GM18951 (cell line): ENCODE results near the gene B3GNT2.
"Not testable (repeated sequence)": the region's sequence is repeated elsewhere in the genome, so short reads cannot be mapped to it uniquely, and the experiment has no call there.

Experiments used
- POLR2A ChIP-seq: IDR thresholded peaks from 4 replicates; pipeline ENCODE4 v1.6.1; 2011; ENCODE audit warnings: mild to moderate bottlenecking; ENCODE audit not compliant: insufficient read length, insufficient read depth; ENCODE audit errors: extremely low read depth
- in situ Hi-C: fragments of 300-500 bp; cut with MboI; formaldehyde crosslinking; loops from one replicate; pipeline ENCODE4 v1.12.0; 2022; ENCODE audit warnings: low sequenced_read_pairs, mixed read lengths, inconsistent platforms; ENCODE audit not compliant: unreplicated experiment

B3GNT2 gene, protein sequence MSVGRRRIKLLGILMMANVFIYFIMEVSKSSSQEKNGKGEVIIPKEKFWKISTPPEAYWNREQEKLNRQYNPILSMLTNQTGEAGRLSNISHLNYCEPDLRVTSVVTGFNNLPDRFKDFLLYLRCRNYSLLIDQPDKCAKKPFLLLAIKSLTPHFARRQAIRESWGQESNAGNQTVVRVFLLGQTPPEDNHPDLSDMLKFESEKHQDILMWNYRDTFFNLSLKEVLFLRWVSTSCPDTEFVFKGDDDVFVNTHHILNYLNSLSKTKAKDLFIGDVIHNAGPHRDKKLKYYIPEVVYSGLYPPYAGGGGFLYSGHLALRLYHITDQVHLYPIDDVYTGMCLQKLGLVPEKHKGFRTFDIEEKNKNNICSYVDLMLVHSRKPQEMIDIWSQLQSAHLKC

DNA sequence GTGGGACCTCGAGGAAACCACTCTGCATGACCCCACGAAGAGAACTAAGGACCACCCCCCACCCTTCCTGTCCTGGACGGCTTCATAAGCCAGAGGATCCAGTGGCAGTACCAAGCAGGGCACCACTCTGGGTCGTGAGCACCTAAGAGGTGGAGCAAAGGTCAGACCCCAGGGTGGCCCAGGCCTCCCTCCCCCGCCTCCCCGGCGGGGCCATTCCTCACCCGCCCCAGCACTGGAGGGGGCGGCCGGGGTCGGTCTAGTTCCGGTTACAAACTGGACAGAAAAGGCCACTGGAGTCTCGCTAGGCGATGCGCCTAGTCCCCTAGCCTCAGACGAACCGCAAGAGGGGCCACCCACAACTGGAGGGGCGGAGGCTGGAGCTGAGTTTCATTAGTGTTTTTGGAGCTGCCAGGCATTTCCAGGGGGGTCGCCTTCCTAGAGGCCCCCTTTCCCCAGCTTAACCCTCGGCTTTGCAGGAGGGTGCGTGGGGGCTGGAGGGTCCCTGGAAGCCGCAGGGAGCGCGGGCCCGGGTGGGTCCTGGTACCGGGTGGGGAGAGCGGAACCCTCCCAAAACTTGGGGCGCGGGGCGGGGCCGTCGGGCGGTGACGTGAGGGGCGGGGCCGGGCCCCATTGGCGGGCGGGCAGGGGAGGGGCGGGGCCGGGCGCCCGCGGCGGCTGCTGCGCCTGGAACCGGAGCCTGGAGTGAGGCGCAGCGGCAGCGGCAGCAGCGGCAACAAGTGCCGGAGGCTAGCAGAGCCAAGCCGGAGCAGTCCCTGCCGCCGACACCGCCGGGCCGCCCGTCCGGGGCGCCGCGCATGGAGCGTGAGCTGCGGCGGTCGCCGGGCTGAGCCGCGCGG lies at the start of gene B3GNT2:
TSS of gene B3GNT2 (plus strand) at position 695 of the 857 bp plus-strand sequence. CDS start 26,106 bp downstream, outside the sequence.
- in situ Hi-C loops = no loop called here
- TF ChIP-seq POLR2A = peak; percentile 96

DNA sequence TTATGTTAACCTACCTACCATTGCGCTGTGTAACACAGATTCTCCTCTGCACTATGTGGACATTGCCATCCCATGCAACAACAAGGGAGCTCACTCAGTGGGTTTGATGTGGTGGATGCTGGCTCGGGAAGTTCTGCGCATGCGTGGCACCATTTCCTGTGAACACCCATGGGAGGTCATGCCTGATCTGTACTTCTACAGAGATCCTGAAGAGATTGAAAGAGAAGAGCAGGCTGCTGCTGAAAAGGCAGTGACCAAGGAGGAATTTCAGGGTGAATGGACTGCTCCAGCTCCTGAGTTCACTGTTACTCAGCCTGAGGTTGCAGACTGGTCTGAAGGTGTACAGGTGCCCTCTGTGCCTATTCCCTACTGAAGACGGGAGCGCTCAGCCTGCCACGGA lies 49.1 kb upstream of the B3GNT2 start:
- in situ Hi-C loops = not testable (repeated sequence)

DNA sequence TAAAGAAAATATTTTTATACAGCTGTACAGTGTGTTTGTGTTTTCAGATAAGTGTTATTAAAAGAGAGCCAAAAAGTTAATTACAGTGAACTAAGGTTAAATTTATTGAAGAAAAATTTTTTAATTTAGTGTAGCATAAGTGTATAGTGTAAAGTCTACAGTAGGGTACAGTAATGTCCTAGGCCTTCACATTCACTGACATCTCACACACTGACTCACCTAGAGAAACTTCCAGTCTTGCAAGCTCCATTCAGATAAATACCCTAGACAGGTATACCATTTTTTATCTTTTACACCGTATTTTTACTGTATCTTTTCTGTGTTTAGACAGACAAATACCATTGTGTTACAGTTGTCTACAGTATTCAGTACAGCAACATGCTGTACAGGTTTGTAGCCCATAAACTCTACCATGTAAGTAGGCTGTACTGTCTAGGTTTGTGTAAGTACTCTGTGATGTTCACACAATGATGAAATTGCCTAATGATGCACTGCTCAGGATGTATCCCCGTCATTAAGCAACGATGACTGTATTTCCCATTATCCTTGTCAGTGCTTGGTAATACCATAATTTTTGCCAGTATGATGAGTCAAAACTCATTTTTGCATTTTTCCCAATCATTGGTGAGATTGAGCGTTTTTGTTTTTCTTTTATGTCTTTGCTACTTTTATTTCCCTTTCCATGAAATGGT lies 48.2 kb upstream of the B3GNT2 start:
- TF ChIP-seq POLR2A = no peak
- in situ Hi-C loops = no loop called here

DNA sequence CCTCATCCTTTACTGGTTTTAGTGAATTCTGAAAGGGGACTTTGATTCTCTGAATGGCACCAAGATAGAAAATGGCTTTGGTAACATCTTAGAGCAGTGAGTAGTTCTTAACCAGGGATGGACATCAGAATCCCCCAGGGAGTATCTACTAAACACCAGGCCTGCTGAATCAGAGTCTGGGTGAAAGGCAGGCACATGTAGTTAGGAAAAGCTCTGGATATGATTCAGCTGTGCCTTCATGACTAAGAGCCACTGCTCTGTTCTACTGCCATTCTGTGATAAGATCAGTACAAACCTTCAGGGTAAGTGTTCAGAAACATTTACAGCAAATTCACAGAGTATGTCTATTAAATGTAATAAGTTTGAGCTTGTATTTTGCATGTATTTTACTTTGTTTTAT lies 46.2 kb upstream of the B3GNT2 start:
- in situ Hi-C loops = no loop called here
- no peak for TF ChIP-seq POLR2A

DNA sequence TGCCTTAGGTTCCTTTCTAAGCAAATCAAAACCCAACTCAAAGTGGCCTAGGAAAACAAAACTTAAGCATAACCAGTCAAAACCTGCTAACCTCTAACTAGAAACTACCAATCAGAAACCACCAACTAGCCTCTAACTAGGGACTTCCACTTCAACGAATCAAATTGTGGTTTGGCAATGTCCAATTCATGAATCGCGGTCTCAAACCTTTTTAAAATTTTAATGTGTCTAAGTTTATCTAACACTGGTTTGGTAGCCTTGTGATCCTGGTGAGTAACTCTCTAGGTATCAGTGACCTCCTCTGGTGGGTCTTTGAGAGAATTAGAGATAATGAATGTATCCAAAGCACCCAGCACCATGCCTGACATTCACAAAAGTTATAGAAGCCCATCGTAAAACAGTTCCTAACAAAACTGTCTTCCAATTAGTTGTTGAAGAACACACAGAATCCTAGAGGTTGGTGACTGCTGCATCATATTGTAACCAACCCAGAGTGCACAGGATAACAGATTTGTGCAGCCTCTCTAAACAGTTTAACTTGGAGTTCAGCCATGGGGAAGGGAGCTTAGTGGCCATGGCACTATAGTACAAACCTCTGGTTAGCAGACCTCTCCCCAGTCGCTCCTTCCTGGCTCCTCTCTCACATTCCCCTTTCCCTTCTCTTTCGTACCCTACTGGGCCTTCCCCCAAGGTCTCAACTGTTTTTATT lies 45.2 kb upstream of the B3GNT2 start:
- in situ Hi-C loops = no loop called here
- no peak for TF ChIP-seq POLR2A

DNA sequence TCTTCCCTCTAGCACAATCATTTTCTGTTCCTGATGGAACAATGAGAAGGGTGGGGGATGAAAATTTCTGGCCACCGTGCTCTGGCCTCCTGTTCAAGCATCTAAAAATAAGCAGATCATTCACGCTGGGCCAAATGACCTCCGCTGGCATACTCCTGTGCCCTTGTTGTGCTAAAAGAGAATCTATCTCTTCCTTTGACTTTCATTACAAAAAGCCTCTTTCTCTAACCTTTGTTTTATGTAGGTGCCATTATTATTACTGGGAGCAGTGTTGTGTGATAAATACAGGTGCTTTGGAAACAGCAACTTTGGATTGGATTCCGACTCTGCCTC lies 44.6 kb upstream of the B3GNT2 start:
- TF ChIP-seq POLR2A = no peak

DNA sequence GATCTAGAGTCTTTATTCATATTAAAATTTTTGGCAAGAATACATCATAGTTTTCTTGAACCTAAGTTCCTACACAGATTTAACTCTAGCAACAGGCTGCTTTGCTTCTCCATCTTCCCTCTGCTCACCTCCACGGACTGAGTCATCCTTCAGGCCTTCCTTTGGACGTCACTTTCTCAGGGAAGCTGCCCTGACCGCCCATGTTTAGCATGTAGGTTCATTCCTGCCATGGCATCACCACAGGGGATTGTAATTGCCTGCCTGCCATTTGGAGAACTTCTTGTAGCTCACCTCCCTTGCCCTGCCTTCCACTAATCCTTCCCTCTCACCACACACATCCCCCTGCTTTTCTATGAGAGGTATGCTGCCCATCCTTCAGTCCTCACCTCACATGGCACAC lies 43.9 kb upstream of the B3GNT2 start:
- no peak for TF ChIP-seq POLR2A
- in situ Hi-C loops = no loop called here

More for the DNA sequence above, 44.6 kb upstream of the B3GNT2 start:
- in situ Hi-C loops = no loop called here

DNA sequence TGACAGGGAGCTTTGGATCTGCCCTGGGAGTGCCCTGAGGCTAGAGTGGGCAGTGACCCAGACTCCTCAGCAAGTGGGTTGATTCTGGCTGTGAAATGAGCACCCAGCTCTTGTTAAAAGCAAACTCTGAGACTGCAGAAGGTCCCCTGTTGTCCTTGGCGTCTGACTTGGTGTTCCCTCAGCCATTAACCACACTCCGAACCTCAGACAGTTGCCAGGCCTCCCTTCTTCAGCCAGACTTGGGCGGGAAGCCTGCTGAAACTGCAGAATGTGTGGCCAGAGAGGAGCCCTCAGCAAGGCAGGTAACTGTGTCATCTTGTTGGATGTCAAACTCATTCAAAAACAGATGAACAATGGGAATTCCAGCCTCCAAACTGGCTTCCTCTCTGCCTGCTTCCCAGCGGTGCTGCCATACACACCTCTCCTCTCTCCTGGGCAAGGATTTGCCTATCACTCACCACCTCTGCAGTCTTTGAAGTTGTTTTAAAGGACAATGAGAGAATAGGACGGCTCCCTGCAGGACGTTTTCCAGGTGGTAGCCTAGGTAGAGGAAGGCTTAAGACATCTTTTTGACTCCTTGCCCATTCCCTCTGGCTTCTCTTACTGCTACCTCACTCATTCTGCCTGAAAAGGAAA lies 38.9 kb upstream of the B3GNT2 start:
- in situ Hi-C loops = no loop called here
- no peak for TF ChIP-seq POLR2A

DNA sequence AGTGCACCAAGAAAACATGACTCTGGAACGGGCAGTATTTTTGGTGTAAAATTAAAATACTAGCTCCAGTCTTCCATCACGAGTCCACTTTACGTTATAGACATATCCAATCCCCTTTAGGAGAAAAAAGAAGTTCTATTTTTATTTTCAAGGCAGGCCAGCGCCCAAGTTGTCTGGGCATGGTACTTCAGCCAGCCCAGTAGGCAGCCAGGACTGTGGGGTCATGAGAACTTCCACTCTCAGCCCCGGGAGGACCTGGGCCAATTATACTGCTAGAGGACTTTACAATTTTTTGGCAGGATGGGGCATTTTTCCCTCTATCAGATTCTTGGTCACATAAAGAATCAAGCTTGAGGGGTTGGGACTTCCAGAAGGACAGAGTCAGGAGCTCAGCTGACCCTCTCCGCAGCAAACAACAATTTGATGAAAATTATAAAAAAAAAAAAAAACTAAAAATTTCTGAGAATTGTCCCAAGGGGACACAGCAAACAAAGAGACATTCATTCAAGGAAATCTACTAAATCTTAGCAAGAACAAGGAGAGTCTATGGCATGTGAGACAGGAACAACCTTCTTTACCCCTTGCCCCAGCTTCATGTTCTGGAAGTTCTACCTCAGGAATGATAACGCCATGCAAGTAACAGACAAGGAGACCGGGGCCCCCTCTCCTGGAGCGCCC lies 37.3 kb upstream of the B3GNT2 start:
- no peak for TF ChIP-seq POLR2A
- in situ Hi-C loops = no loop called here

DNA sequence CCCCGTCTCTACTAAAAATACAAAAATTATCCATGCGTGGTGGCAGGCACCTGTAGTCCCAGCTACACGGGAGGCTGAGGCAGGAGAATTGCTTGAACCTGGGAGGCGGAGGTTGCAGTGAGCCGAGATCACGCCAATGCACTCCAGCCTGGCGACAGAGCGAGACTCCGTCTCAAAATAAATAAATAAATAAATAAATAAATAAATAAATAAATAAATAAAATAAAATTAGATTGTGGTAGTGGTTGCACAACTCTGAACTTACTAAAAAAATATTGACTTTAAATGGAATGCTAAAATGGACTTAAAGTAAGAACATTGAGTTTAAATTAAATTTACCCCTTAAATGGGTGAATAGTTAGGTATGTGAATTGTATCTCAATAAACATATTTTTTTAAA lies 35.2 kb upstream of the B3GNT2 start:
- in situ Hi-C loops = not testable (repeated sequence)

DNA sequence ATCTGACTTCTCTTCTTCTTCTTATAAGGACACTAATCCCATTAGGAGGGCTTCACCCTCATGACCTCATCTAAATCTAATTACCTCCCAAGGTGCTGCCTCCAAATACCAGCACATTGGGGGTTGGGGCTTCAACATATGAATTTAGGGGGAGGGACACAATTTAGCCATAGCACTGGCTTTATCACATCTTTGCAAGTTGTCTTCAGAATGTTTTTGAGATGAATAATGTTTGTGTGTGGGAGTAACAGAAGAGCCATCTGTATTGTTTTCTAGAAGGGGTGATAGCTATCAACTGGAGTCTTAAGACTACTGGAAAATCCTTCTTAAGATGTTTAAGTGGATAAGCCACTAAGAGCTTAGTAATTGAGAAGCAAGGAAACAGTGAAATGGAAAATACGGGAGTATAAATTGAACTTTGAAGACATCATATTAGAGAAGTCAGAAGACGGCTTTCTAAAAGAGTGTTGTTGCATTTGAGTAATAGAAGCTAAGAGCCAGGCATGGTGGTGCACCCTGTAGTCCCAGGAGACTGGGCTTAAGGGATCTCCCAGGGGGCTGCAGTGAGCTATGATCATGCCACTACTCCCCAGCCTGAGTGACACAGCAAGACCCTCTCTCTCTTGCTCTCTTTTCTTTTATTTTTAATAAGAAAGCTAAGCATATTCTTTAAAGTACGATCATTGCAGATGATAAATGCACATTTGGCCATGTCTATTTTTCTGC lies 32.6 kb upstream of the B3GNT2 start:
- in situ Hi-C loops = no loop called here
- TF ChIP-seq POLR2A = no peak

DNA sequence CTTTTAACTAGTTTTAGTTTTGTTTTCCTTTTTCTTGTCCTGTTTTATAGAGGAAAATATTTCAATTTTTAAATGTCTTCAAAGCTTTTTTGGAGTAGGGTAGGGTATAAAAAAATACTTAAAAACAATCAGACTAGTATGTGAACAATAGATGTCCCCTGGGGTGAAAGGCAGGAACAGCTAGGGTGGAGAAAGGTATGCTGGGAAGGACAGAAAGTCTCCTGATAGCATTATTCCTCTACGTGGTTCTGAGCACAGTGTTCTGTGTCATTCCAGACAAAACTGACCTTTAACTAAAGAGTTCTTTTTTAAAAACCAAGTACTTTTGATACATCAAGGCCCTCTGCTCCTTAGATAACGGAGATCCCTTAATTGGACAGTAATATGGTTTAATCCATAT lies 32.1 kb upstream of the B3GNT2 start:
- no peak for TF ChIP-seq POLR2A
- in situ Hi-C loops = no loop called here
